Measurements from ENCODE around the gene SPNS2. TPM values are rescaled to one million over a fixed set of nuclear protein-coding genes. Genes with fewer than 3 reads are reported as not detected.

Gene SPNS2
- total RNA-seq, 4 donors from 2014 or later: 10.4 to 17.4 (median 16.4) TPM

DNA sequence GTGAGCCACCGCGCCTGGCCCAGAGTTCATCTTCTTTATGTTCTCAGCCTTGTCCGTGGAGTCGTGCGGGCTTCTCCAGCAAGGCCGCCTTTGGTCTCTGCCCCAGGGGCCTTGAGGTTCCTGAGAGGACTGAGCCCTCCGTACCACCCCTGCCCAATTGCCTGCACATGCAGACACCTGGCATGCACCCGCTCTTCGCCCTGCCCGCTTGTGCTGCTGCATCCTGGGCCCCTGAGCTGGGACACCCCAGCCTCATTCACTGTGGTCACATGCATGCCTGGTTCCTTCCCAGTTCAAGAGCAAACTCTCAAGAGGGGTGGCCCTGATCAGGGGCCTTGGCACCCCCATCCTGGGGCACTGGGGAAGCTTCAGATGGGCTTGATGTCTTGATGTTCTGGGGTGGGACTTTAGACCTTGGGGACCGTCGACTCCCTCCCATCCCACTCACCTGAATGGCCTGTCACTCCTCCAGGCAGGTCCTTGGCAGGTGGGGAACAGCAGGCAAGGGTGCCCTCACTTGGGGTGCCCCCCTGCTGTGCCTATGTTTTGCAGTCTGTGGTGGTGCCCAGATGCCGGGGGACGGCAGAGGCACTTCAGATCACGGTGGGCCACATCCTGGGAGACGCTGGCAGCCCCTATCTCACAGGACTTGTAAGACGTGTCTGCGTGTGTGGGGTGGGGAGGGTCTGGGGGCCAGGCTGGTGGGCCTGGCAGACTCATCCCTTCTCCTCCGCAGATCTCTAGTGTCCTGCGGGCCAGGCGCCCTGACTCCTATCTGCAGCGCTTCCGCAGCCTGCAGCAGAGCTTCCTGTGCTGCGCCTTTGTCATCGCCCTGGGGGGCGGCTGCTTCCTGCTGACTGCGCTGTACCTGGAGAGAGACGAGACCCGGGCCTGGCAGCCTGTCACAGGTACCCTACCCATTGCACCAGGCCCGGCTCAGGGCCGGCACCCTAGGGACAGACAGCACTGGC lies 12.7 kb upstream of the SPNS2 start:
- H3K4me3 ChIP-seq: peak overlapping the region in 1 of 2 donors; percentile 19

DNA sequence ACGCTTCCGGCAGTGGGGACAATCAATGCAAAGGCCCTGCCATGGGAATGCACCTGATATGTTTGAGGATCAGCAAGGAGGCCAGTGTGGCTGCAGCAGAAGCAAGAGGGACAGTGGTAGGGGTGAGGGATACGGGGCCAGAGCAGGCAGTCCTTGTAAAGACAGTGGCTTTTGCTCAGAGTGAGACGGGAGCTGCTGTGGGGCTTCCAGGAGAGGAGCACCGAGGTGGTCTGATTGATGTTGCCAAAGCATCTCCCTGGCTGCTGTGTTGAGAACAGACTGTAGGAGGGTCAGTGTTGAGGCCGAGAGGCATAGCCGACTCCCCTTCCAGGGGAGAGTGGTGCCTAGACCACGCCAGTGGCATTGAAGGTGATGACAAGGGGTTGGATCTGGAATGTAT lies 11.4 kb upstream of the SPNS2 start:
- no peak for ATAC-seq
- no peaks in the 10 kb centered on the region for H3K4me1 ChIP-seq
- no peaks in the 10 kb centered on the region for H3K27me3 ChIP-seq
- no peak overlapping the region for H3K4me3 ChIP-seq
- 79 to 87% methylated on average over 4 to 8 of the region's 8 CpGs for WGBS, 2 donors (ENCODE audit: low coverage in 1 of 2)
- TF ChIP-seq POLR2AphosphoS5 (IDR thresholded peaks at IDR 0.05) (no peak), POLR2A (IDR thresholded peaks at IDR 0.05) (no peak), EP300 (IDR thresholded peaks at IDR 0.05) (no peak)
- TF ChIP-seq, protein P1, sequence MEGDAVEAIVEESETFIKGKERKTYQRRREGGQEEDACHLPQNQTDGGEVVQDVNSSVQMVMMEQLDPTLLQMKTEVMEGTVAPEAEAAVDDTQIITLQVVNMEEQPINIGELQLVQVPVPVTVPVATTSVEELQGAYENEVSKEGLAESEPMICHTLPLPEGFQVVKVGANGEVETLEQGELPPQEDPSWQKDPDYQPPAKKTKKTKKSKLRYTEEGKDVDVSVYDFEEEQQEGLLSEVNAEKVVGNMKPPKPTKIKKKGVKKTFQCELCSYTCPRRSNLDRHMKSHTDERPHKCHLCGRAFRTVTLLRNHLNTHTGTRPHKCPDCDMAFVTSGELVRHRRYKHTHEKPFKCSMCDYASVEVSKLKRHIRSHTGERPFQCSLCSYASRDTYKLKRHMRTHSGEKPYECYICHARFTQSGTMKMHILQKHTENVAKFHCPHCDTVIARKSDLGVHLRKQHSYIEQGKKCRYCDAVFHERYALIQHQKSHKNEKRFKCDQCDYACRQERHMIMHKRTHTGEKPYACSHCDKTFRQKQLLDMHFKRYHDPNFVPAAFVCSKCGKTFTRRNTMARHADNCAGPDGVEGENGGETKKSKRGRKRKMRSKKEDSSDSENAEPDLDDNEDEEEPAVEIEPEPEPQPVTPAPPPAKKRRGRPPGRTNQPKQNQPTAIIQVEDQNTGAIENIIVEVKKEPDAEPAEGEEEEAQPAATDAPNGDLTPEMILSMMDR (IDR thresholded peaks at IDR 0.05): no peak
- H3K9me3 ChIP-seq: no peaks in the 10 kb centered on the region
- H3K36me3 ChIP-seq: no peaks in the 10 kb centered on the region
- no peak overlapping the region for H3K27ac ChIP-seq

More for the DNA sequence above, 12.7 kb upstream of the SPNS2 start:
- Histone ChIP-seq H3K9me3 (no peaks in the 10 kb centered on the region), H3K27me3 (no peaks in the 10 kb centered on the region), H3K27ac (no peak overlapping the region), H3K36me3 (no peaks in the 10 kb centered on the region), H3K4me1 (no peaks in the 10 kb centered on the region)
- no peak for ATAC-seq
- TF ChIP-seq POLR2A (IDR thresholded peaks at IDR 0.05) (no peak), EP300 (IDR thresholded peaks at IDR 0.05) (no peak), POLR2AphosphoS5 (IDR thresholded peaks at IDR 0.05) (no peak)
- TF ChIP-seq, protein P1 (IDR thresholded peaks at IDR 0.05): no peak
- WGBS, 2 donors (ENCODE audit: low coverage in 1 of 2): 92% methylated on average over 7 of the region's 31 CpGs; no CpG with 5 or more reads in 1 of the 2 donors

DNA sequence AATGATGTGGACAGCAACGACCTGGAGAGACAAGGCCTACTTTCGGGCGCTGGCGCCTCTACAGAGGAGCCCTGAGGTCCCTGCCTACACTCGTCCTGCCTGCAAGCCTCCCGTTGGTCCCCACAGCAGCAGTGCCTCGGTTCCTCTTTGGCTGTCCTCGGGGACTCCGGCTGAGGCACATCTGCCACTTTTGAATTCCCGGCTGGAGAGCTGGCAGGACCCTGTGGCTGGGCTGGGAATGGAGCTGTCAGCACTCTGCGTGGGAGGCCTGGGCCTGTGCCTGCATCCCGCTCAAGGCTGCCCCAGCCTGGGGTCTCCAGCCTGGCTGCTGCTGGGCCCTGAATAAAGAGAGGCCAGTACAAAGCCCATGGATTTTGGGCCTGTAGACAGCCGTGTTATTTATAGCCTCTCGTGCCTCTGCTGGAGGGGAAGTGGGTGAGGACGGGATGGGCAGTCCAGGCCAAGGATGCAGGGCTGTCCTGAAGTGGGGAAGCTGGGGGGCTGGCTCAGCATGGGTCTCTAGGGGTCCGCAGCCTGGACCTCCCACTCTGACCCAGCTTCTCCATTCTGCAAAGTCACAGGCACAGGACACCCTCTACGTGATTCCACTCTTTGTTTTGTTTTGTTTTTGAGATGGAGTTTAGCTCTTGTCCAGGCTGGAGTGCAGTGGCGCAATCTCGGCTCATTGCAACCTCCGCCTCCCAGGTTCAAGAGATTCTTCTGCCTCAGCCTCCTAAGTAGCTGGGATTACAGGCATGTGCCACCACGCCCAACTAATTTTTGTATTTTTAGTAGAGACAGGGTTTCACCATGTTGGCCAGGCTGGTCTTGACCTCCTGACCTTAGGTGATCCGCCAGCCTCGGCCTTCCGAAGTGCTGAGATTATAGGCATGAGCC lies 10.6 kb upstream of the SPNS2 start:
- no peaks in the 10 kb centered on the region for H3K9me3 ChIP-seq
- no peak overlapping the region for H3K27ac ChIP-seq
- no peaks in the 10 kb centered on the region for H3K27me3 ChIP-seq
- TF ChIP-seq POLR2A (IDR thresholded peaks at IDR 0.05) (no peak), EP300 (IDR thresholded peaks at IDR 0.05) (no peak)
- TF ChIP-seq, protein P1 (IDR thresholded peaks at IDR 0.05): no peak
- no peaks in the 10 kb centered on the region for H3K4me1 ChIP-seq
- H3K36me3 ChIP-seq: no peaks in the 10 kb centered on the region
- 30 to 92% methylated on average over 4 to 7 of the region's 24 CpGs for WGBS, 2 donors (ENCODE audit: low coverage in 1 of 2)
- ATAC-seq: no peak
- no peak overlapping the region for H3K4me3 ChIP-seq

DNA sequence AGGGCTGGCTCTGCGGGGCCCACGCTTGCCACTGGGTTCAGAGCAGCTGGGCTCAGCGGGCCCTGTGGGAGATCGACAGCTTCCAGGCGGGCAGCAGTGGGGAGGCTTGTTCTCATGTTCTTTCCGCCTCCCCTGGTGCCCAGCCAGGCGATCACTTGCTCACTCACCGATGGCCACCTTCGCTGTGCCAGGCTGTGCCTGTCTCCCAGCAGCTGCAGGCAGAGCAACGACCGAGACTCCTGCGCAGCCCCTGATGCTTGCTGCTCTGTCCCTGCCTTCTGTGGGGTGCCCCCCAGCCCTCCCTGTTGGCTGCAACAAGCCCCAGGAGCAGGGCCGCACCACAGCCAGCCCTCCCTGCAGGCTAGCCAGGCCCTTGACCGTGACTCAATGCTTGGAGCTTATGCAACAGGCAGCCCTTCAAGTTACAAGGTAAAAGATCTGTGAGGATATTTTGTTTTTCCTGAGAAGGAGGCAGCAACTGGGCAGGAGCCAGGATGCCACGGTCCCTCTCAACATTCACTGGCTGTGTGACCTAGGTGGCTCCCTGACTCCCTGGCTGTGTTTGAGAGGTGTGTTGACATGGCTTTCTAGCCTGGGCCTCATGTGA lies 9.6 kb upstream of the SPNS2 start:
- no peak overlapping the region for H3K4me3 ChIP-seq
- TF ChIP-seq, protein P1 (IDR thresholded peaks at IDR 0.05): no peak
- TF ChIP-seq EP300 (IDR thresholded peaks at IDR 0.05): no peak
- no peak for TF ChIP-seq POLR2A (IDR thresholded peaks at IDR 0.05)
- no peaks in the 10 kb centered on the region for H3K4me1 ChIP-seq
- 93% methylated on average over 3 of the region's 15 CpGs; no CpG with 5 or more reads in 1 of the 2 donors for WGBS, 2 donors (ENCODE audit: low coverage in 1 of 2)
- no peak overlapping the region for H3K27ac ChIP-seq
- no peaks in the 10 kb centered on the region for H3K9me3 ChIP-seq
- no peaks in the 10 kb centered on the region for H3K27me3 ChIP-seq
- H3K36me3 ChIP-seq: no peaks in the 10 kb centered on the region
- no peak for ATAC-seq
